ENCODE measurements around the gene GAL.

- TF ChIP-seq CTCF (IDR thresholded peaks at IDR 0.05): no peak
- TF ChIP-seq POLR2A (IDR thresholded peaks at IDR 0.05): no peak
Measured at GRCh38 chr11:68689737-68690625, 5.6 kb downstream of the GAL start.
